Measurements from ENCODE around the gene STK32B.
A peak's percentile ranks its signal among the peaks of the same experiment; 100 is the strongest.

The STK32B gene

DNA sequence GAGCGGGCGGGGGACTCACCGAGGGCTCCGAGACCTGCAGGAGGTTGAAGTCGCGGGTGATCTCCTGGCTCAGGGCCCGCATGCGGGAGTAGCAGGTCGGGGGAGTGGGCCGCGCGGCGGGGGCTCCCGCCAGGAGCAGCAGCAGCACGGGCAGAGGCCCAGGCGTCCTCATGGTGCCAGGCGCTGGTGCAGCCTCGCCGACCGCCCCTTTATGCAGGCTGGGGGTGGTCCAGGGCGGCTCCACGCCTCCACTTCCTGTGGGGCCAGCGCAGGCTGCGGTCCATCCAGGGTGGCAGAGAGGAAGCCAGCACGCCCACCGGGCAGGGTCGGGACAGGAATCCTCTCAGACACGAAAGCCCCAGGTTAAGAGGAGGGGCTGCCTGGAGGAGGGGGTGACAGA, 32.0 kb upstream of the STK32B start, which contains the start of gene CYTL1:
CYTL1 (minus strand) TSS at position 185 of the 400 bp plus-strand sequence; CDS start at position 172, 13 bp downstream.
- H3K4me3 ChIP-seq (ENCODE audit: low read depth, low read length), result peak within 1 kb of the TSS; percentile 31
- in situ Hi-C loops (cut with HindIII; ENCODE audit: low sequenced_read_pairs), result loop anchor here (25.0 kb wide), 1 partner anchor 793 kb away; no protein-coding TSS in a partner anchor
- DNase-seq (ENCODE audit: low read depth), result no peak
- TF ChIP-seq, protein P1, sequence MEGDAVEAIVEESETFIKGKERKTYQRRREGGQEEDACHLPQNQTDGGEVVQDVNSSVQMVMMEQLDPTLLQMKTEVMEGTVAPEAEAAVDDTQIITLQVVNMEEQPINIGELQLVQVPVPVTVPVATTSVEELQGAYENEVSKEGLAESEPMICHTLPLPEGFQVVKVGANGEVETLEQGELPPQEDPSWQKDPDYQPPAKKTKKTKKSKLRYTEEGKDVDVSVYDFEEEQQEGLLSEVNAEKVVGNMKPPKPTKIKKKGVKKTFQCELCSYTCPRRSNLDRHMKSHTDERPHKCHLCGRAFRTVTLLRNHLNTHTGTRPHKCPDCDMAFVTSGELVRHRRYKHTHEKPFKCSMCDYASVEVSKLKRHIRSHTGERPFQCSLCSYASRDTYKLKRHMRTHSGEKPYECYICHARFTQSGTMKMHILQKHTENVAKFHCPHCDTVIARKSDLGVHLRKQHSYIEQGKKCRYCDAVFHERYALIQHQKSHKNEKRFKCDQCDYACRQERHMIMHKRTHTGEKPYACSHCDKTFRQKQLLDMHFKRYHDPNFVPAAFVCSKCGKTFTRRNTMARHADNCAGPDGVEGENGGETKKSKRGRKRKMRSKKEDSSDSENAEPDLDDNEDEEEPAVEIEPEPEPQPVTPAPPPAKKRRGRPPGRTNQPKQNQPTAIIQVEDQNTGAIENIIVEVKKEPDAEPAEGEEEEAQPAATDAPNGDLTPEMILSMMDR (IDR thresholded peaks at IDR 0.05; ENCODE audit: low read depth, low read length, missing control alignments), result no peak

DNA sequence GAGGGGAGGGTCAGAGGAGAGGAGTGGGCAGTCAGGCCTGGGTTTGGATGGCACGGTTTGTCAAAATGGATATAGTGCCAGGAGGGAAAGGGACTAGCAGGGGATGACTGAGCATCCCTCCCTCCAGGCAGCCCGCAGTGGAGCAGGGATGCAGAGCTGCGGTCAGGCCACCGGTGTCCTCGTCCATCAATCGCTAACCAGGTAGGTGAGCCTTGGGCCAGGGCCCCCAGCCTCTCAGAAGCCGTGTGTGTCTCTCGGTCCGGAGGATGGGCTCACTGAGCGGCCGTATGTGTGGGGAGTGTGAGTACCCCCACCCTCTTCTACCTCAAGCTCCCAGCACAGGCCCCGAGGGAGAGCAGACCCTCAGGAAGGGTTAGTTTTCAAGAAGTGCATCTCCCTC, 31.5 kb upstream of the STK32B start:
- no peak overlapping the region for H3K4me3 ChIP-seq (ENCODE audit: low read depth, low read length)
- TF ChIP-seq, protein P1 (IDR thresholded peaks at IDR 0.05; ENCODE audit: low read depth, low read length, missing control alignments), result no peak
- no peak for DNase-seq (ENCODE audit: low read depth)
- in situ Hi-C loops (cut with HindIII; ENCODE audit: low sequenced_read_pairs), result loop anchor here (25.0 kb wide), 1 partner anchor 793 kb away; no protein-coding TSS in a partner anchor

DNA sequence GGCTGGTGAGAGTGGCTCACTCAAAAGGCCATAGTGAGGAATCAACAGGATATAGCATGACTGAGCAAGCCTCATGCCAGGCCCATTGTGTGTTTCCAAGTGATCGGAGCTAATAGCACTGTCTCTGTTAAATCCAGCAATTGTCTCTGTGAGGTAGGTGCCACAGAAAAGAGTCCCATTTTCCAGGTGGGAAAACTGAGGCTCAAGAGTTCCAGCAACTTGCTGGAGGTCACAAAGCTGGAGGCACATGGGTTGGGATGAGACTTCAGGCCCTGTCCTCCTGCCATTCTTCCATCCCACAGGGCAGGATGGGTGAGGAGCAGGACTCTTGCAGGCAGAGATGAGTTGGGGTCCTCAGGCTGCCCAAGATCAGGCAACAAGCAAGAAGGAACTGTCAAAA, 30.9 kb upstream of the STK32B start:
- no peak for DNase-seq (ENCODE audit: low read depth)
- in situ Hi-C loops (cut with HindIII; ENCODE audit: low sequenced_read_pairs), result loop anchor here (25.0 kb wide), 1 partner anchor 792 kb away; no protein-coding TSS in a partner anchor
- no peak overlapping the region for H3K4me3 ChIP-seq (ENCODE audit: low read depth, low read length)
- TF ChIP-seq, protein P1 (IDR thresholded peaks at IDR 0.05; ENCODE audit: low read depth, low read length, missing control alignments), result no peak

DNA sequence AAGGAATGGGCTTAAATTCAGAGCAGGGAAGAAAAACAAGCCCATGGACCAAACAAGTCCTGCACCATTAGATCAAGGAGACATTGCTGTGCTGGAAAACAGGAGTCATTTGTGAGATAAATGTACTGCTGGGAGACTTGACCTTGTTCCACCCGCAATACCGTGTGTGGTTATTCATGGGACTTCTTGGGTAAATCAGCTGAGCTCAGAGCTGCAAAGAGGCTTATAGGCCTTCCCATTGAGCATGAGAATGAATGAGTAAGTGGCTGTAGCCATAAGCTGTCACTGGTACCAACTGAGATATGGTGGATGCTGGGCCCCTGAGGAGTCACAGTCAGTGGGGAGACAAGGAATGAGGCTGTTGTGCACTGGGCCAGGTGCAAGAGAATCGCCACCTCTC, 29.7 kb upstream of the STK32B start:
- H3K4me3 ChIP-seq (ENCODE audit: low read depth, low read length), result no peak overlapping the region
- DNase-seq (ENCODE audit: low read depth), result no peak
- in situ Hi-C loops (cut with HindIII; ENCODE audit: low sequenced_read_pairs), result loop anchor here (25.0 kb wide), 1 partner anchor 791 kb away; no protein-coding TSS in a partner anchor
- TF ChIP-seq, protein P1 (IDR thresholded peaks at IDR 0.05; ENCODE audit: low read depth, low read length, missing control alignments), result no peak

DNA sequence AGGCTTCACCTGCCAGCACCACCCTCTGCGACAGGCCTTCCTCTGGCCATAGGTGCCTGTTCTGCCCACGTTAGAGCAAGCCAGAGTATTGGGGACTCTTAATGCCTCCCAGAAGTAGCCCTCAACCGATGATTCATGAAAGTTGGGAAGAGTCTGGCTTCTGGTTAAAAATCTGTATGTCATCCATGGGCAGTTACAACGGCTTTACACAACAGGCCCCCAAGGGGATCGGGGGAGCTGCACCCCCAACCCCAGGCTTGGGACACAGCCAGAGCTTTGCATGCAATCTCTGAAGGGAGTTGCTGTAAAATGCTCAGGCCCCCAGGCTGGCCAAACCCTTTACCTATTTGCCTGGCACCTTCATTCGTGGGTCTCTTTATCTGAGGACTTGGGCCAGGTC, 26.6 kb upstream of the STK32B start:
- TF ChIP-seq, protein P1 (IDR thresholded peaks at IDR 0.05; ENCODE audit: low read depth, low read length, missing control alignments), result no peak
- in situ Hi-C loops (cut with HindIII; ENCODE audit: low sequenced_read_pairs), result loop anchor here (25.0 kb wide), 1 partner anchor 788 kb away; no protein-coding TSS in a partner anchor
- DNase-seq (ENCODE audit: low read depth), result no peak
- no peak overlapping the region for H3K4me3 ChIP-seq (ENCODE audit: low read depth, low read length)

DNA sequence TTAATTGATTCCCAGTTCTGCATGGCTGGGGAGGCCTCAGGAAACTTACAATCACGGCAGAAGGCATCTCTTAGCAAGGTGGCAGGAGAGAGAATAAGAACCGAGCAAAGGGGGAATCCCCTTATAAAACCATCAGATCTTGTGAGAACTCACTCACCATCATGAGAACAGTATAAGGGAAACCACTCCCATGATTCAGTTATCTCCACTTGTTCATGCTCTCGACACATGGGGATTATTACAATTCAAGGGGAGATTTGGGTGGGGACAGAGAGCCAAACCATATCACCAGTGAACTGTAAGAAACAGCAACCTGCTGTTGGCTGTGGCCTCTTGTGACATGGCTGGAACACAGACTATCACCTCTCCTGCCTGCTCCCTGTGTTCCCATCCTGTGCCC, 24.9 kb upstream of the STK32B start:
- TF ChIP-seq, protein P1 (IDR thresholded peaks at IDR 0.05; ENCODE audit: low read depth, low read length, missing control alignments), result no peak
- in situ Hi-C loops (cut with HindIII; ENCODE audit: low sequenced_read_pairs), result no loop called here
- no peak overlapping the region for H3K4me3 ChIP-seq (ENCODE audit: low read depth, low read length)
- DNase-seq (ENCODE audit: low read depth), result no peak

Measured in astrocyte of the cerebellum (primary cell).